BLaER1 treated with 17β-estradiol and CSF1 and Interleukin-3, amounts not matched to agents 10 nM and 100 nM (cell line): ENCODE data around the gene CBLC.

Experiments used
- H3K27ac ChIP-seq, 11 experiments: shearing (Covaris generic); formaldehyde crosslinking; 2 replicates each; pipeline ENCODE4 v1.8.1; 2022
- H3K27me3 ChIP-seq, 11 experiments: shearing (Covaris generic); formaldehyde crosslinking; 2 replicates each; pipeline ENCODE4 v1.8.1; 2022
- H3K36me3 ChIP-seq, 11 experiments: shearing (Covaris generic); formaldehyde crosslinking; 2 replicates each; pipeline ENCODE4 v1.8.1; 2022
- H3K4me1 ChIP-seq, 10 experiments: shearing (Covaris generic); formaldehyde crosslinking; 2 replicates each; pipeline ENCODE4 v1.8.1; 2022
- H3K4me2 ChIP-seq, 11 experiments: shearing (Covaris generic); formaldehyde crosslinking; 2 replicates each; pipeline ENCODE4 v1.8.1; 2022
- H3K4me3 ChIP-seq, 10 experiments: shearing (Covaris generic); formaldehyde crosslinking; 2 replicates each; pipeline ENCODE4 v1.8.1; 2022
- H3K9ac ChIP-seq, 11 experiments: shearing (Covaris generic); formaldehyde crosslinking; 2 replicates each; pipeline ENCODE4 v1.8.1; 2022
- H3K9me3 ChIP-seq, 11 experiments: shearing (Covaris generic); formaldehyde crosslinking; replicated peaks in 1 of 11; 2 replicates each; pipeline ENCODE4 v1.8.1; 2022
- H4K20me1 ChIP-seq, 11 experiments: shearing (Covaris generic); formaldehyde crosslinking; 2 replicates each; pipeline ENCODE4 v1.8.1; 2022
- Cebpa-rat ChIP-seq, 11 experiments: shearing (Covaris generic); IDR thresholded peaks; 2 replicates each; pipeline ENCODE4 v1.8.1; 2022

Gene CBLC

GRCh38 chr19:44756089-44756562 lies 21.6 kb upstream of the CBLC start:
- H3K27me3 ChIP-seq, result no peaks in the 10 kb centered on the region
- H3K4me3 ChIP-seq, result peak overlapping the region in 4 of 10 experiments; percentile 60 to 100 (median 98); a peak in 7 of 20 replicates

GRCh38 chr19:44757057-44757734 lies 20.5 kb upstream of the CBLC start:
- Histone ChIP-seq H4K20me1 (peaks cover 0 to 29% (median 0%) of the 10 kb centered on the region in 11 experiments; a peak in 7 of 22 replicates), H3K36me3 (peaks cover 15 to 83% (median 64%) of the 10 kb centered on the region in 11 experiments), H3K27me3 (no peaks in the 10 kb centered on the region), H3K9me3 (no peaks in the 10 kb centered on the region), H3K4me2 (peak overlapping the region; percentile 85 to 100 (median 99)), H3K27ac (peak overlapping the region; percentile 22 to 100 (median 96); a peak in 17 of 22 replicates), H3K4me3 (peak overlapping the region in 3 of 10 experiments; percentile 21 to 99 (median 98); a peak in 3 of 20 replicates), H3K4me1 (peaks cover 81 to 92% (median 91%) of the 10 kb centered on the region in 10 experiments), H3K9ac (peak overlapping the region in 10 of 11 experiments; percentile 17 to 100 (median 88); a peak in 12 of 22 replicates)
- no peak for TF ChIP-seq Cebpa-rat (IDR thresholded peaks at IDR 0.05)

More at GRCh38 chr19:44756089-44756562, 21.6 kb upstream of the CBLC start:
- Histone ChIP-seq H3K4me1 (peaks cover 71 to 92% (median 91%) of the 10 kb centered on the region in 10 experiments), H3K4me2 (peak overlapping the region; percentile 85 to 100 (median 99)), H3K36me3 (peaks cover 19 to 84% (median 74%) of the 10 kb centered on the region in 11 experiments), H3K9ac (peak overlapping the region in 9 of 11 experiments; percentile 83 to 100 (median 90); a peak in 14 of 22 replicates), H3K9me3 (no peaks in the 10 kb centered on the region), H4K20me1 (peaks cover 0 to 31% (median 4%) of the 10 kb centered on the region in 11 experiments; a peak in 13 of 22 replicates), H3K27ac (peak overlapping the region; percentile 22 to 100 (median 96); a peak in 19 of 22 replicates)
- TF ChIP-seq Cebpa-rat (IDR thresholded peaks at IDR 0.05), result no peak

GRCh38 chr19:44757735-44758505 lies 19.8 kb upstream of the CBLC start:
- peaks cover 0 to 29% (median 0%) of the 10 kb centered on the region in 11 experiments; a peak in 7 of 22 replicates for H4K20me1 ChIP-seq
- H3K9me3 ChIP-seq, result no peaks in the 10 kb centered on the region
- H3K9ac ChIP-seq, result peak overlapping the region in 10 of 11 experiments; percentile 20 to 99 (median 50); a peak in 15 of 22 replicates
- no peaks in the 10 kb centered on the region for H3K27me3 ChIP-seq
- H3K4me3 ChIP-seq, result peak overlapping the region in 4 of 10 experiments; percentile 1 to 29 (median 25); a peak in 5 of 20 replicates
- peak overlapping the region; percentile 61 to 99 (median 82) for H3K4me2 ChIP-seq
- H3K36me3 ChIP-seq, result peaks cover 15 to 83% (median 56%) of the 10 kb centered on the region in 11 experiments
- TF ChIP-seq Cebpa-rat (IDR thresholded peaks at IDR 0.05), result no peak
- peaks cover 82 to 92% (median 91%) of the 10 kb centered on the region in 10 experiments for H3K4me1 ChIP-seq
- peak overlapping the region in 10 of 11 experiments; percentile 43 to 74 (median 56); a peak in 18 of 22 replicates for H3K27ac ChIP-seq

- Histone ChIP-seq H3K9me3 (no peaks in the 10 kb centered on the region), H3K27ac (peak overlapping the region; percentile 22 to 74 (median 55); a peak in 18 of 22 replicates), H4K20me1 (peaks cover 0 to 29% (median 0%) of the 10 kb centered on the region in 11 experiments; a peak in 5 of 22 replicates), H3K27me3 (no peaks in the 10 kb centered on the region), H3K9ac (peak overlapping the region in 10 of 11 experiments; percentile 20 to 99 (median 50); a peak in 15 of 22 replicates), H3K36me3 (peaks cover 15 to 84% (median 56%) of the 10 kb centered on the region in 11 experiments), H3K4me3 (peak overlapping the region in 4 of 10 experiments; percentile 1 to 29 (median 25); a peak in 5 of 20 replicates), H3K4me1 (peaks cover 88 to 96% (median 95%) of the 10 kb centered on the region in 10 experiments), H3K4me2 (peak overlapping the region; percentile 61 to 99 (median 82))
- TF ChIP-seq Cebpa-rat (IDR thresholded peaks at IDR 0.05), result no peak
These were observed 19.1 kb upstream of the CBLC start for GRCh38 chr19:44758596-44758995.

- H3K4me2 ChIP-seq, result peak overlapping the region; percentile 76 to 99 (median 86)
- peak overlapping the region; percentile 18 to 74 (median 52); a peak in 18 of 22 replicates for H3K9ac ChIP-seq
- H3K27me3 ChIP-seq, result no peaks in the 10 kb centered on the region
- H3K27ac ChIP-seq, result peak overlapping the region; percentile 48 to 77 (median 71); a peak in 21 of 22 replicates
- peaks cover 15 to 84% (median 56%) of the 10 kb centered on the region in 11 experiments for H3K36me3 ChIP-seq
- peaks cover 0 to 29% (median 0%) of the 10 kb centered on the region in 11 experiments; a peak in 5 of 22 replicates for H4K20me1 ChIP-seq
- no peak for TF ChIP-seq Cebpa-rat (IDR thresholded peaks at IDR 0.05)
- peak overlapping the region in 8 of 10 experiments; percentile 0 to 39 (median 30); a peak in 7 of 20 replicates for H3K4me3 ChIP-seq
- no peaks in the 10 kb centered on the region for H3K9me3 ChIP-seq
- peaks cover 93 to 98% (median 96%) of the 10 kb centered on the region in 10 experiments for H3K4me1 ChIP-seq
These were observed 18.4 kb upstream of the CBLC start for GRCh38 chr19:44759083-44759804.

GRCh38 chr19:44762038-44762437 lies 15.7 kb upstream of the CBLC start:
- Histone ChIP-seq H3K27me3 (no peaks in the 10 kb centered on the region), H3K4me1 (peaks cover 80 to 100% (median 94%) of the 10 kb centered on the region in 10 experiments), H3K9ac (peak overlapping the region in 1 of 11 experiments; percentile 6; a peak in 1 of 22 replicates), H4K20me1 (peaks cover 0 to 29% (median 0%) of the 10 kb centered on the region in 11 experiments; a peak in 5 of 22 replicates), H3K4me2 (peak overlapping the region; percentile 1 to 99 (median 60); a peak in 17 of 22 replicates), H3K27ac (peak overlapping the region in 6 of 11 experiments; percentile 25 to 74 (median 58); a peak in 9 of 22 replicates), H3K36me3 (peaks cover 12 to 58% (median 35%) of the 10 kb centered on the region in 11 experiments), H3K4me3 (no peak overlapping the region), H3K9me3 (no peaks in the 10 kb centered on the region)
- no peak for TF ChIP-seq Cebpa-rat (IDR thresholded peaks at IDR 0.05)

GRCh38 chr19:44765033-44765948 lies 12.4 kb upstream of the CBLC start:
- Histone ChIP-seq H3K27me3 (no peaks in the 10 kb centered on the region), H3K36me3 (peaks cover 0 to 28% (median 9%) of the 10 kb centered on the region in 11 experiments; a peak in 12 of 22 replicates), H3K4me3 (no peak overlapping the region), H3K4me2 (peak overlapping the region in 10 of 11 experiments; percentile 7 to 87 (median 58); a peak in 18 of 22 replicates), H3K27ac (peak overlapping the region in 8 of 11 experiments; percentile 7 to 74 (median 56); a peak in 12 of 22 replicates), H3K9ac (peak overlapping the region in 4 of 11 experiments; percentile 6 to 52 (median 36); a peak in 4 of 22 replicates), H3K4me1 (peaks cover 58 to 100% (median 83%) of the 10 kb centered on the region in 10 experiments), H4K20me1 (peaks cover 0 to 12% (median 0%) of the 10 kb centered on the region in 11 experiments; a peak in 4 of 22 replicates), H3K9me3 (peaks cover 0 to 11% (median 4%) of the 10 kb centered on the region in 11 experiments; a peak in 8 of 22 replicates)
- peak in 6 of 11 experiments; percentile 21 to 78 (median 47); a peak in 5 of 22 replicates for TF ChIP-seq Cebpa-rat (IDR thresholded peaks at IDR 0.05)
